ENCODE results near the gene SYT9.

GRCh38 chr11:7384691-7385090, 133.0 kb downstream of the SYT9 start:
- TF ChIP-seq, protein P1, sequence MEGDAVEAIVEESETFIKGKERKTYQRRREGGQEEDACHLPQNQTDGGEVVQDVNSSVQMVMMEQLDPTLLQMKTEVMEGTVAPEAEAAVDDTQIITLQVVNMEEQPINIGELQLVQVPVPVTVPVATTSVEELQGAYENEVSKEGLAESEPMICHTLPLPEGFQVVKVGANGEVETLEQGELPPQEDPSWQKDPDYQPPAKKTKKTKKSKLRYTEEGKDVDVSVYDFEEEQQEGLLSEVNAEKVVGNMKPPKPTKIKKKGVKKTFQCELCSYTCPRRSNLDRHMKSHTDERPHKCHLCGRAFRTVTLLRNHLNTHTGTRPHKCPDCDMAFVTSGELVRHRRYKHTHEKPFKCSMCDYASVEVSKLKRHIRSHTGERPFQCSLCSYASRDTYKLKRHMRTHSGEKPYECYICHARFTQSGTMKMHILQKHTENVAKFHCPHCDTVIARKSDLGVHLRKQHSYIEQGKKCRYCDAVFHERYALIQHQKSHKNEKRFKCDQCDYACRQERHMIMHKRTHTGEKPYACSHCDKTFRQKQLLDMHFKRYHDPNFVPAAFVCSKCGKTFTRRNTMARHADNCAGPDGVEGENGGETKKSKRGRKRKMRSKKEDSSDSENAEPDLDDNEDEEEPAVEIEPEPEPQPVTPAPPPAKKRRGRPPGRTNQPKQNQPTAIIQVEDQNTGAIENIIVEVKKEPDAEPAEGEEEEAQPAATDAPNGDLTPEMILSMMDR (IDR thresholded peaks at IDR 0.05): no peak
- no peak for TF ChIP-seq POLR2A (IDR thresholded peaks at IDR 0.05)
